Measurements from ENCODE around the gene ELAVL4. TPM values are rescaled to one million over a fixed set of nuclear protein-coding genes. Genes with fewer than 3 reads are reported as not detected.

ELAVL4 gene
- polyA plus RNA-seq, 3 donors = not detected

DNA sequence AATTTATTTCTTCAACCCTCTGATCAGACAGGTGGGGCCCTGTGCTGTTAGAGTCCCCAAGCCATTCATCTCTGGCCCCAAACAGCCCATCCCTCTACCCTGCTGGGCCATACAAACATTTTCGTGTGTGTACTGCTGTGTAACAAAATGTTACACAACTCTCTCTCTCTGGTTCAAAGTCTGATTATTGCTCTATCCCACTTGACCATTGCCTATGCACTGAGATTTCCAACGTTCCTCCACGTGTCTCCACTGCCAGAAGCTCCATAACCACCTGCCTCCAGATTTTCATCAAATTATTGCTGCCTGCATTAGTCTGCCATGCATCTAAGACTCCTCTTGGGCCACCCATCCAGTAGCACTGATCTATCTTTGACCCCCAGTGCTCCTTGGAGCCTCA is 104.8 kb downstream of the ELAVL4 start:
- no peak overlapping the region for H3K27ac Mint-ChIP-seq
- H3K36me3 Mint-ChIP-seq = no peaks in the 10 kb centered on the region
- 68% methylated on average over 3 of the region's 3 CpGs for WGBS (ENCODE audit: insufficient coverage)
- Histone ChIP-seq H3K79me2 (ENCODE audit: insufficient read depth, low read length) (no peaks in the 10 kb centered on the region), H3K4me2 (replicated peaks; ENCODE audit: extremely low read depth, low read length, poor library complexity, severe bottlenecking) (no peak overlapping the region), H3K4me1 (ENCODE audit: control insufficient read depth in 1 of 2, insufficient read depth in 2 of 2, low read length in 2 of 2) (no peaks in the 10 kb centered on the region), H3K36me3 (replicated peaks in 1 of 2; ENCODE audit: control insufficient read depth in 1 of 2, insufficient read depth in 2 of 2, low read length in 2 of 2) (no peaks in the 10 kb centered on the region), H3K9ac (ENCODE audit: insufficient read depth, low read length, poor library complexity, severe bottlenecking) (no peak overlapping the region), H2AFZ (ENCODE audit: insufficient read depth, low read depth, low read length, poor library complexity, severe bottlenecking) (no peak overlapping the region), H4K20me1 (ENCODE audit: insufficient read depth, low read length) (no peaks in the 10 kb centered on the region), H3K4me3 (replicated peaks in 1 of 3; ENCODE audit: low read depth in 2 of 3, low read length in 3 of 3) (no peak overlapping the region), H3K9me3 (replicated peaks in 1 of 2; ENCODE audit: control insufficient read depth in 1 of 2, insufficient read depth in 1 of 2, low read length in 2 of 2) (no peaks in the 10 kb centered on the region), H3K27me3 (ENCODE audit: control insufficient read depth in 2 of 2, insufficient read depth in 2 of 2, low read length in 2 of 2) (no peaks in the 10 kb centered on the region), H3K27ac (ENCODE audit: low read depth in 1 of 2, low read length in 2 of 2) (no peak overlapping the region)
- H3K4me1 Mint-ChIP-seq = no peaks in the 10 kb centered on the region
- intact Hi-C loops (cut with micrococcal nuclease) = no loop called here
- TF ChIP-seq, protein P1, sequence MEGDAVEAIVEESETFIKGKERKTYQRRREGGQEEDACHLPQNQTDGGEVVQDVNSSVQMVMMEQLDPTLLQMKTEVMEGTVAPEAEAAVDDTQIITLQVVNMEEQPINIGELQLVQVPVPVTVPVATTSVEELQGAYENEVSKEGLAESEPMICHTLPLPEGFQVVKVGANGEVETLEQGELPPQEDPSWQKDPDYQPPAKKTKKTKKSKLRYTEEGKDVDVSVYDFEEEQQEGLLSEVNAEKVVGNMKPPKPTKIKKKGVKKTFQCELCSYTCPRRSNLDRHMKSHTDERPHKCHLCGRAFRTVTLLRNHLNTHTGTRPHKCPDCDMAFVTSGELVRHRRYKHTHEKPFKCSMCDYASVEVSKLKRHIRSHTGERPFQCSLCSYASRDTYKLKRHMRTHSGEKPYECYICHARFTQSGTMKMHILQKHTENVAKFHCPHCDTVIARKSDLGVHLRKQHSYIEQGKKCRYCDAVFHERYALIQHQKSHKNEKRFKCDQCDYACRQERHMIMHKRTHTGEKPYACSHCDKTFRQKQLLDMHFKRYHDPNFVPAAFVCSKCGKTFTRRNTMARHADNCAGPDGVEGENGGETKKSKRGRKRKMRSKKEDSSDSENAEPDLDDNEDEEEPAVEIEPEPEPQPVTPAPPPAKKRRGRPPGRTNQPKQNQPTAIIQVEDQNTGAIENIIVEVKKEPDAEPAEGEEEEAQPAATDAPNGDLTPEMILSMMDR (IDR thresholded peaks at IDR 0.05) = no peak
- H3K4me3 Mint-ChIP-seq = no peak overlapping the region
- H3K9me3 Mint-ChIP-seq = no peaks in the 10 kb centered on the region
- no peaks in the 10 kb centered on the region for H3K27me3 Mint-ChIP-seq (ENCODE audit: low read depth in 3 of 3)
- DNase-seq = no peak

DNA sequence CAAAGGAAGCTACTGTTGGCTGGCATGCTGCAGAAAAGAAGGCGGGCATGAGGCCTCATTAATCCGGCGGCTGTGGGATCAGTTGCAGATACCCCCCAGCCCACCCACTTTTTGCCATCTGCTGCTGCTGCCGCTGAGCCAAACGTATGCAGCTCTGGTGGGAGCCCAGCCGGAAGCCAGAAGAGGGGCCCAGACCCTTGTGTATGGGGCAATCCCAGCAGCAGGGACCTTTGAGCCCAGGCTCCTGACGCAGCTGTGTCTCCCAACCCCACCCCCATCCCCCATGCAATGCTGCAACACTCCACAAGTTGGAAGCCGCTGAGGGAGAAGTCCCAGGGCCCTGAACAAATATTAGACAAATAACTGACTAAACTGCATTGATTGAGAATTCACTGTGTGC is 106.0 kb downstream of the ELAVL4 start:
- DNase-seq = no peak

More for the DNA sequence above, 106.0 kb downstream of the ELAVL4 start:
- 1% methylated on average over 8 of the region's 8 CpGs for WGBS (ENCODE audit: insufficient coverage)
- no peaks in the 10 kb centered on the region for H3K36me3 Mint-ChIP-seq
- Histone ChIP-seq H3K27ac (ENCODE audit: low read depth in 1 of 2, low read length in 2 of 2) (no peak overlapping the region), H3K27me3 (ENCODE audit: control insufficient read depth in 2 of 2, insufficient read depth in 2 of 2, low read length in 2 of 2) (no peaks in the 10 kb centered on the region), H3K4me2 (replicated peaks; ENCODE audit: extremely low read depth, low read length, poor library complexity, severe bottlenecking) (no peak overlapping the region), H3K79me2 (ENCODE audit: insufficient read depth, low read length) (no peaks in the 10 kb centered on the region), H3K9ac (ENCODE audit: insufficient read depth, low read length, poor library complexity, severe bottlenecking) (no peak overlapping the region), H3K4me3 (replicated peaks in 1 of 3; ENCODE audit: low read depth in 2 of 3, low read length in 3 of 3) (no peak overlapping the region), H4K20me1 (ENCODE audit: insufficient read depth, low read length) (no peaks in the 10 kb centered on the region), H3K9me3 (replicated peaks in 1 of 2; ENCODE audit: control insufficient read depth in 1 of 2, insufficient read depth in 1 of 2, low read length in 2 of 2) (no peaks in the 10 kb centered on the region), H3K36me3 (replicated peaks in 1 of 2; ENCODE audit: control insufficient read depth in 1 of 2, insufficient read depth in 2 of 2, low read length in 2 of 2) (no peaks in the 10 kb centered on the region), H3K4me1 (ENCODE audit: control insufficient read depth in 1 of 2, insufficient read depth in 2 of 2, low read length in 2 of 2) (no peaks in the 10 kb centered on the region), H2AFZ (ENCODE audit: insufficient read depth, low read depth, low read length, poor library complexity, severe bottlenecking) (no peak overlapping the region)
- H3K27me3 Mint-ChIP-seq (ENCODE audit: low read depth in 3 of 3) = peaks cover 0 to 2% (median 2%) of the 10 kb centered on the region in 3 donors
- no peak overlapping the region for H3K27ac Mint-ChIP-seq
- intact Hi-C loops (cut with micrococcal nuclease) = no loop called here
- H3K9me3 Mint-ChIP-seq = peaks cover 0 to 2% (median 0%) of the 10 kb centered on the region in 7 donors
- TF ChIP-seq, protein P1 (IDR thresholded peaks at IDR 0.05) = no peak
- no peaks in the 10 kb centered on the region for H3K4me1 Mint-ChIP-seq
- no peak overlapping the region for H3K4me3 Mint-ChIP-seq

Data from CD14-positive monocyte (primary cell).